ENCODE measurements around the gene B3GNT3.

The B3GNT3 gene

GRCh38 chr19:17794731-17795494 lies at the start of gene B3GNT3:
Gene B3GNT3, plus strand, starts transcription at chr19:17795138. Its CDS starts 12,670 bp downstream, at chr19:17807808.
- peak; percentile 63 for DNase-seq

- peak; percentile 94 for DNase-seq
These were observed 47.5 kb upstream of the B3GNT3 start for GRCh38 chr19:17747205-17748098.

GRCh38 chr19:17748884-17749638 lies 45.9 kb upstream of the B3GNT3 start:
- no peak for DNase-seq

- peak; percentile 68 for DNase-seq
These were observed 45.0 kb upstream of the B3GNT3 start for GRCh38 chr19:17749912-17750317.

GRCh38 chr19:17751103-17751911 lies 43.6 kb upstream of the B3GNT3 start, which contains the start of gene FCHO1:
Gene FCHO1, plus strand, starts transcription at chr19:17751477. Its CDS starts 3,688 bp downstream, at chr19:17755165.
- peak; percentile 92 for DNase-seq

- DNase-seq = no peak
These were observed 43.0 kb upstream of the B3GNT3 start for GRCh38 chr19:17751912-17752273.

GRCh38 chr19:17752865-17753639 lies 41.9 kb upstream of the B3GNT3 start:
- no peak for DNase-seq

GRCh38 chr19:17753976-17754375 lies 41.0 kb upstream of the B3GNT3 start:
- no peak for DNase-seq

- no peak for DNase-seq
These were observed 40.1 kb upstream of the B3GNT3 start for GRCh38 chr19:17754634-17755442.

- DNase-seq = no peak
These were observed 39.5 kb upstream of the B3GNT3 start for GRCh38 chr19:17755443-17755890.

GRCh38 chr19:17755977-17756670 lies 38.8 kb upstream of the B3GNT3 start:
- DNase-seq = peak; percentile 58

GRCh38 chr19:17757125-17757524 lies 37.8 kb upstream of the B3GNT3 start:
- DNase-seq = no peak

GRCh38 chr19:17758515-17758914 lies 36.4 kb upstream of the B3GNT3 start:
- no peak for DNase-seq

- DNase-seq = no peak
These were observed 33.8 kb upstream of the B3GNT3 start for GRCh38 chr19:17761148-17761547.

- DNase-seq = no peak
These were observed 32.3 kb upstream of the B3GNT3 start for GRCh38 chr19:17762505-17763229.

- no peak for DNase-seq
These were observed 30.6 kb upstream of the B3GNT3 start for GRCh38 chr19:17764348-17764747.

GRCh38 chr19:17765069-17765618 lies 29.8 kb upstream of the B3GNT3 start:
- no peak for DNase-seq

GRCh38 chr19:17766543-17767131 lies 28.3 kb upstream of the B3GNT3 start:
- peak; percentile 61 for DNase-seq
